HEK293 (cell line): Measurements from ENCODE around the gene IL1RAPL1.

Experiments
- CTCF ChIP-seq: fragments of 450-650 bp; formaldehyde crosslinking; IDR thresholded peaks from 2 replicates; pipeline ENCODE4 v1.5.1; 2016; ENCODE audit warnings: missing biosample characterization, missing genetic modification characterization
- PRDM2 ChIP-seq: fragments of 450-650 bp; formaldehyde crosslinking; IDR thresholded peaks from 2 replicates; pipeline ENCODE4 v1.5.1; 2016; ENCODE audit warnings: missing biosample characterization, missing genetic modification characterization, borderline replicate concordance
- ZNF398 ChIP-seq: fragments of 450-650 bp; formaldehyde crosslinking; IDR thresholded peaks from 2 replicates; pipeline ENCODE4 v1.5.1; 2017; ENCODE audit warnings: missing biosample characterization, missing genetic modification characterization

GRCh38 chrX:29138003-29138402 is 550.8 kb downstream of the IL1RAPL1 start:
- no peak for TF ChIP-seq ZNF398 (tag by site-specific recombination)
- no peak for TF ChIP-seq CTCF (tag by site-specific recombination)
- no peak for TF ChIP-seq PRDM2
